Measurements from ENCODE around the gene CST8. TPM values are rescaled to one million over a fixed set of nuclear protein-coding genes. Genes with fewer than 3 reads are reported as not detected.
A peak's percentile ranks its signal among the peaks of the same experiment; 100 is the strongest.

The CST8 gene
- total RNA-seq, 1 experiment from 2014 or later: not detected

- H3K4me1 Mint-ChIP-seq: peaks cover 5 to 8% of the 10 kb centered on the region in 2 experiments
- no peak overlapping the region for H4K5ac ChIP-seq (ENCODE audit: insufficient read length, low read depth, low read length)
- H4K91ac ChIP-seq (ENCODE audit: insufficient read length, low read depth, low read length): no peak overlapping the region
- no peak overlapping the region for H2BK5ac ChIP-seq (ENCODE audit: insufficient read length, low read length)
- no peaks in the 10 kb centered on the region for H3K79me1 ChIP-seq (ENCODE audit: insufficient read depth, low read depth, low read length, poor library complexity, severe bottlenecking)
- H3T11ph ChIP-seq (ENCODE audit: low read length): no peak overlapping the region
- H3K9ac ChIP-seq (ENCODE audit: extremely low read depth, insufficient read length, low read length): no peak overlapping the region
- H2BK12ac ChIP-seq (ENCODE audit: insufficient read length, low read depth, low read length): no peak overlapping the region
- H3K4ac ChIP-seq (ENCODE audit: low read depth, low read length): no peak overlapping the region
- no peaks in the 10 kb centered on the region for H4K20me1 ChIP-seq (ENCODE audit: control insufficient read depth, insufficient read depth, insufficient read length)
- H3K4me2 ChIP-seq (ENCODE audit: insufficient read depth, insufficient read length, low read length): no peak overlapping the region
- no peaks in the 10 kb centered on the region for H3K79me2 ChIP-seq (ENCODE audit: insufficient read depth, low read length)
- H3K23ac ChIP-seq (ENCODE audit: insufficient read length, low read depth, low read length): peak overlapping the region; percentile 5
- H2BK120ac ChIP-seq (ENCODE audit: low read depth, low read length, poor library complexity, severe bottlenecking): no peak overlapping the region
- no peak overlapping the region for H3K56ac ChIP-seq (ENCODE audit: insufficient read length, low read depth, low read length)
- H3K27ac Mint-ChIP-seq: no peak overlapping the region; a peak in 1 of 7 replicates
- H2BK15ac ChIP-seq (ENCODE audit: low read depth, low read length): no peak overlapping the region
- WGBS (ENCODE audit: extremely low coverage, insufficient read length, low lambda C conversion rate): 100% methylated on average over 1 of the region's 4 CpGs
- H3K9me3 Mint-ChIP-seq: no peaks in the 10 kb centered on the region
- no peaks in the 10 kb centered on the region for H3K27me3 ChIP-seq (ENCODE audit: insufficient read depth, low read length)
- no peaks in the 10 kb centered on the region; the same call in 1 of the 2 replicates for H3K4me1 ChIP-seq (ENCODE audit: insufficient read depth, low read length)
- H3K14ac ChIP-seq (ENCODE audit: insufficient read depth, low read length): no peak overlapping the region
- H2AK5ac ChIP-seq (ENCODE audit: insufficient read length, low read length): no peak overlapping the region
- peaks cover 2% of the 10 kb centered on the region; the same call in 1 of the 2 replicates for H3K27me3 Mint-ChIP-seq (ENCODE audit: low read depth)
- no peaks in the 10 kb centered on the region for H3K23me2 ChIP-seq (ENCODE audit: insufficient read length, low read depth, low read length, poor library complexity, severe bottlenecking)
- no peak overlapping the region for H2BK20ac ChIP-seq (ENCODE audit: low read depth, low read length, poor library complexity, severe bottlenecking)
- no peak overlapping the region for H2AFZ ChIP-seq (ENCODE audit: low read length)
- H3K9me3 ChIP-seq (ENCODE audit: control insufficient read depth, low read depth, low read length): no peaks in the 10 kb centered on the region
- no peak overlapping the region for H3K27ac ChIP-seq (ENCODE audit: insufficient read length, low read depth, low read length)
- no peak for DNase-seq
- H3K36me3 Mint-ChIP-seq (ENCODE audit: insufficient read depth in 1 of 3, low read depth in 3 of 3): no peaks in the 10 kb centered on the region
- H4K8ac ChIP-seq (replicated peaks; ENCODE audit: insufficient read length, low read depth, low read length): no peak overlapping the region
- no peak overlapping the region; a peak in 1 of 5 replicates for H3K4me3 Mint-ChIP-seq
- TF ChIP-seq CTCF (conservative IDR thresholded peaks at IDR 0.05): no peak
- H3K18ac ChIP-seq (ENCODE audit: insufficient read length, low read depth, low read length): no peak overlapping the region
Measured at GRCh38 chr20:23444859-23445258, 46.1 kb upstream of the CST8 start.
